Measurements from ENCODE around the gene EFCAB13. TPM values are rescaled to one million over a fixed set of nuclear protein-coding genes. Genes with fewer than 3 reads are reported as not detected.

Gene EFCAB13, protein sequence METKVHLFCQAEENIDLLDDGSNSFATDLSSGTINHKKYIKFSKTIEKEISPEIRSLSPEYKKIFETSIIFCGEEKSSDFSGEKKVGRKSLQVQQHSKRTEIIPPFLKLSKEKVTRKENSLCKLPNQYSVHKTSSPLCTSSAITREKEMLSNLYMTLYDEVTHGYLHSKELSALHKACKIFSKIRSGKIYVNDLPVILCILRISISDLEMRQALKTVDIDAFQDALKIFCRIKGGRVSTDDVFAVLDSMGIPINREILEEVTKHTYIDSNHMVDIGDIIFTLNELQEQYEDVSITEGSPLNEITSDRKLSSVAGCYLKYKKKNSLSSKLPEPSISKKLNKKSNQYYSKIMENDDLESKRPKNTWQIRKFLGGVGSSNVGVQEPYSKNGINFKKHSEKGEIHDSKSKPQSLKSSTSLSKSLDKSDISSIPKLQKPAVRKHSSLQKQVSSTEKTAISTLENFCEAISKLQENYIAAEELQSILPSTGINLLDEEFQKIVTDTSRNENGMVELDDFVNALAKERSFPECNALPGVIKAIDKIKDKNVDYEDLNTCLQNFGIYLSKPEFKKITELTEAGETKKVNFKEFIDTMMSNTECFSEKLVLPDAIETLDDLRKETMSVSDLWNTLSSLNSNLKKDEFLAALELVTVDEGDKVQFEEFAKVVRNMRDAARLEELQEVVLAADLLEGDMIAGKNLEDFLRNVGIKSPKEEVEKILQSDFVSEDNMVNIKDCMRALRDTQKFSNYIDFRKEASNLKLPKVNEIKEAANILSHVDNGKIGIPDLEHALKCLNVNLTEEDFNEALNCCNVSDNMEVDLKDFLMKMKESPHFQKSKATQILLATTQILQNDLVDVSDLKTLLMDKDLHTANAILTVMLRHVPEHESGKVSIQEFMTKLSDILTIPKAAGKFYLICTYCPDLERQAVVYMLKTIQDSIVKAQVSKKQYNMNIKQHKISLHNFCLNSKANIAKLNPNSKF
- total RNA-seq = 3.0 TPM
- long read RNA-seq, partial matches to known transcripts = 0 of 4 reads
- long read RNA-seq, other reads (novel, unspliced or antisense) = 4 of 4 reads

DNA sequence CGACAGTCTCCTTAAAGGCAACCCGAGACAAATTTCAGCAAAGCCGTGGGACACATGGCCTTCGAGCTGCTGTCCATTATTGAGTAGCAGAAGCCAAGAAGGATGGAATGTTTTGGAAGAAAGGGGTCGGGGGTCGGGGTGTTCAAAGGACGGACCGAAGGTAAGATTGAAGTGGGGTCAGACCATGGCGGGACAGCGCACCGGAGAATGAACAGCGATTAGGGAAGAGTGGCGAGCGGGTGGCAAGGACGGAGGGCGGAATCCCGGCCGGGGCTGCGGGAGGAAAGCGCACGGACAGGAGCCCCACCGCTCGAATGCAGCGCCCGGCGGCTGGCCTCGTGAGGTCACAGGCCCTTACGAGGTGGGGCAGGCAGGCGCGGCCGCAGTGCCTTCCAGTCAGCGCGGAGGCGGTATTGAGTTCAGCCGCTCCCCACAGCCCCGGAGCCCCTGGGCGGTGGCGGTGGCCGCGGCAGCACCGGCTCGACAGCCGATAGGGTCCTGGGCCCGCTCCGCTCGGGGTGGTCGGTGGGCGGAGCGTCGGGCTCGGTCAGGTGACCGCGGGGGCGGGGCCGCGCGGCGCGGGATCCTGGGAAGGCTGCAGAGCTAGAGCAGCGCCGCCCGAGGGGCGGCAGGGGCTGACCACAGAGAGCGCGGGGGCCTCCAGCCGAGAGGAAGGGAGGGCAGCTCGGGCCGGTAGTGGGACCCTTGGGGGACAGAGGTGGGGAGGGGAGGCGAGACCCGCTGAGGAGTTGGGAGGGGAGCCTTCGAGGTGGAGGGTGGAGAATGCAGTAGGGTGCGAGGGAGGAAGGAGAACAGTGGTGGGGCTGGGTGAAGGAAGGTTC lies at the start of gene EFCAB13:
EFCAB13 (plus strand) TSS at position 574 of the 842 bp plus-strand sequence. CDS start 4,399 bp downstream, outside the sequence.
- peak; percentile 95 for DNase-seq
- peak; percentile 99 for ATAC-seq (ENCODE audit: poor library complexity)
- intact Hi-C loops (cut with DNase I) = no loop called here

GRCh38 chr17:47274319-47275069 lies 49.3 kb upstream of the EFCAB13 start:
- intact Hi-C loops (cut with DNase I) = no loop called here
- no peak for ATAC-seq (ENCODE audit: poor library complexity)
- no peak for DNase-seq

DNA sequence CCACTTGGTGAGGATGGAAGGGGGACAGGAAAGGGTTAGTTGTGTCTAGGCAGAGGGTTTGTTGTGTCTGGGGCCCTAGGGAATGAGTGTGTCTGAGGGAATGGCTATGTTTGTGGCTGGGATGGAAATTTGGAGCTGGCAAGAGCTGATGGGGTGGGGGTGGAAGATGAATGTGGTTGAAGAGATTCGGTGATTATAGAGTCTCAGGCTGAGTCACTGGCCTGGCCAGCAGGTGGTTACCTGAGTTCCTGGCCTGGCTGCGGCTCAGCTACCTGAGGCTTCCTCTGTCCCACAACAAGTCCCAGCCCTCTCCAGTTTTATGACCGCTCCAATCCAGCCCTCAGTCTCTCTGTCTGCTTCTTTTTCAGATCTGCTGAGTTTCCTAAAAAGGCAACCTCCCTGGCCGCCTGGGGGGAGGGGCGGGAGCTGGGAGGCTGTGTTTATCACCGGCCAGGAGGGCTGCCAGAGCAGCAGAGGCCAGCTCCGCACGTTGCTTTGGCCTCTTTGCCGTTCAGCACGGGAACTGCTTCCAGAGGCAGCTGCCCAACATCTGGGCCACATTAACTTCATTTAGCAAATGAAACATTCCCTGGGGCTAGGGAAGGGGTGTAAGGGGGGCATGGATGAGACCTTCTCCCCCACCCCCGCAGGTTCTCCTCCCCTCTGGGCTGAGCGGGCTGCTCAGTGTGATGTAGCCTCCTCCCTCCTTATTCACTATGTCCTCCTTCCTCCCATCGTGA lies 48.3 kb upstream of the EFCAB13 start:
- DNase-seq (peak; percentile 95), ATAC-seq (ENCODE audit: poor library complexity) (peak; percentile 81)
- intact Hi-C loops (cut with DNase I) = no loop called here

GRCh38 chr17:47276444-47276843 lies 47.3 kb upstream of the EFCAB13 start:
- no peak for ATAC-seq (ENCODE audit: poor library complexity)
- intact Hi-C loops (cut with DNase I) = no loop called here
- no peak for DNase-seq

DNA sequence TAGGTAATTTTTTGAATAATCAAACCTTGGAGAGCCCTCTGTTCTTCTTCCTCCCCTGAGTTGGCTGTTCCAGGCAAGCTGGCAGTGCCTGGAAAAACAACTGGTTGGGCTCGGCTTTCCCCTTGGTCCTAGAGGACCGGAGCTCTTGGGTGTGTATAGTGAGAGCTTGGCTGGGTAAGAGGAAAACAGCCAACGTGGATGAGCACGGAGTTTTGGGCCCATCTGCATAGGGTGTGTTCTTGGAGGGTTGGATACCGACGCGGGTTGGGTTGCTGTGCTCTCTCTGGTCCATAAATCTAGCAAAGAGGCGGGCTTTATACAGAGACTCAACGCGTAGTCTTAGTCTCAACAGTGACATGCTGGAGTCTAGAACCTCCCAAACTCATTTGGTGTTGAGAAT lies 46.9 kb upstream of the EFCAB13 start:
- ATAC-seq (ENCODE audit: poor library complexity) = peak; percentile 76
- intact Hi-C loops (cut with DNase I) = no loop called here
- DNase-seq = peak; percentile 83

GRCh38 chr17:47277921-47278320 lies 45.8 kb upstream of the EFCAB13 start:
- intact Hi-C loops (cut with DNase I) = no loop called here
- ATAC-seq (ENCODE audit: poor library complexity) (no peak), DNase-seq (no peak)

GRCh38 chr17:47278561-47278960 lies 45.2 kb upstream of the EFCAB13 start:
- ATAC-seq (ENCODE audit: poor library complexity) (no peak), DNase-seq (no peak)
- intact Hi-C loops (cut with DNase I) = no loop called here

GRCh38 chr17:47279062-47279801 lies 44.5 kb upstream of the EFCAB13 start:
- intact Hi-C loops (cut with DNase I) = no loop called here
- DNase-seq = peak; percentile 77
- ATAC-seq (ENCODE audit: poor library complexity) = peak; percentile 72

GRCh38 chr17:47280072-47280811 lies 43.5 kb upstream of the EFCAB13 start:
- no peak for ATAC-seq (ENCODE audit: poor library complexity)
- no peak for DNase-seq
- intact Hi-C loops (cut with DNase I) = no loop called here

- intact Hi-C loops (cut with DNase I) = no loop called here
- DNase-seq (no peak), ATAC-seq (ENCODE audit: poor library complexity) (no peak)
These were observed 42.5 kb upstream of the EFCAB13 start for GRCh38 chr17:47281216-47281615.

GRCh38 chr17:47285003-47285402 lies 38.8 kb upstream of the EFCAB13 start:
- ATAC-seq (ENCODE audit: poor library complexity) (no peak), DNase-seq (no peak)
- intact Hi-C loops (cut with DNase I) = no loop called here

DNA sequence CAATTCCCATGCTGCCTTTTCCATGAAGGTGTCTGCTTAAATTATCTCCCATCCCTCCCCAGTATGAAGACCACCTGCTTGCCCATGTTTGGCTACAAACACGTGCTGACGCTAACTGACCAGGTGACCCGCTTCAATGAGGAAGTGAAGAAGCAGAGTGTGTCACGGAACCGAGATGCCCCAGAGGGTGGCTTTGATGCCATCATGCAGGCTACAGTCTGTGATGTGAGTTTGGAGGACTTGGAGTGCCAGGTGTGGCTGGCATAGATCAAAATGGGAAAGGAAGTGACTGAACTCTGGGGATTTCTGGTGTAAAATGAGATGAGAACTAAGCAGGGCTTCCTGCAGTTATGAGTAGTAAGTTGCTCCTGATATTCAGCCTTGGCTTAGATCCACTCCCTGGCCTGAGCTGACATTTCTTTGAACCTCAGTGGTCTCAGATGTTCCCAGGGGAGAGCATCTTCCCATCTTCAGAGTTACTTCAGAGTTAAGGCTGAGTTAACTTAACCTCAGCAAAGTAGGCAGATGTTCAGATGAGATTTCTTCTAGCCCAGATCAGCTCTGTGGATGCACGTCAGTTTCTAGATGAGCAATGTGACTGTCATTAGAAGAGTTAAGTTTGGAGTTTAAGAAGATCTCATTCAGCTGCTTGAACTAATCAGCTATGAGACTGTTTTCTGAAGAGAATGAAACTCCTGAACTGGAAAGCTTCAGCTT lies 37.4 kb upstream of the EFCAB13 start:
- ATAC-seq (ENCODE audit: poor library complexity) = no peak
- DNase-seq = no peak
- intact Hi-C loops (cut with DNase I) = no loop called here

DNA sequence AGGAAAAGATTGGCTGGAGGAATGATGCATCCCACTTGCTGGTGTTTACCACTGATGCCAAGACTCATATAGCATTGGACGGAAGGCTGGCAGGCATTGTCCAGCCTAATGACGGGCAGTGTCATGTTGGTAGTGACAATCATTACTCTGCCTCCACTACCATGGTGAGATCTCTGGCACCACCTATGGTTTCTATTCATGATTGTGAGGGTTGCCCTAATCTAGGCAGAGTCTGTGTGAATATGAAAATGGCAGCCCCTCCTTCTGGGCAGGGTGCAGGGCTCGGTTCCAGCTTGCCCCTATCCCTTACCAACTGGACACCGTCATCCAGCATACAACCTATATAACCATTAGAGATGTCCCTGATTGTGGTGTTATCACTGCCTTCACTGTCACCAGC lies 36.7 kb upstream of the EFCAB13 start:
- no peak for ATAC-seq (ENCODE audit: poor library complexity)
- intact Hi-C loops (cut with DNase I) = no loop called here
- DNase-seq = no peak

GRCh38 chr17:47287639-47288038 lies 36.1 kb upstream of the EFCAB13 start:
- no peak for DNase-seq
- no peak for ATAC-seq (ENCODE audit: poor library complexity)
- intact Hi-C loops (cut with DNase I) = no loop called here

- ATAC-seq (ENCODE audit: poor library complexity) = no peak
- no peak for DNase-seq
- intact Hi-C loops (cut with DNase I) = no loop called here
These were observed 35.1 kb upstream of the EFCAB13 start for GRCh38 chr17:47288531-47289116.

Measured in Right ventricle myocardium superior (tissue), 1 donor.